Endothelial cell of umbilical vein (primary cell): ENCODE results near the gene CHGA. TPM values are rescaled to one million over a fixed set of nuclear protein-coding genes. Genes with fewer than 3 reads are reported as not detected.

Experiments used
- BruUV-seq: library from RNA; stranded (reverse); fragments of 400-500 nt; replicated peaks from 2 replicates; lab custom pipeline; 2021; lab: Mats Ljungman, UMichigan
- CTCF ChIA-PET: fragments of 300-600, 350-600 bp; sonication (Branson Sonifier 250); formaldehyde crosslinking; loops from one replicate; lab custom pipeline; 2021; ENCODE audit warnings: antibody characterized with exemption, inconsistent platforms; lab: Charles Lee
- POLR2A ChIA-PET: fragments of 300-600, 350-600 bp; sonication (Branson Sonifier 250); formaldehyde crosslinking; loops from one replicate; lab custom pipeline; 2021; ENCODE audit warnings: antibody characterized with exemption, inconsistent platforms; lab: Charles Lee
- DNase-seq: peaks from one replicate; pipeline ENCODE4 v3.0.0-alpha.2; 2011; ENCODE audit warnings: low read depth, low spot score
- FAIRE-seq: peaks from 2 replicates; lab custom pipeline; 2011; peaks lifted over from hg19 to GRCh38; lab: Jason Lieb, UNC
- H2AFZ ChIP-seq: 2 replicates; pipeline ENCODE4 v1.6.0; 2012; ENCODE audit warnings: low read depth, low read length, control low read depth, inconsistent platforms
- H3K27ac ChIP-seq: 2 replicates; pipeline ENCODE4 v1.5.1; 2011; ENCODE audit warnings: low read depth, mild to moderate bottlenecking, control low read depth, low read length, moderate library complexity; ENCODE audit not compliant: insufficient read depth
- H3K27me3 ChIP-seq, 2 experiments: 2 replicates each; pipeline versions ENCODE4 v1.6.0 to v1.6.1; 2011; ENCODE audit warnings: low read length in 2 of 2, mixed read lengths in 1 of 2; ENCODE audit not compliant: control insufficient read depth in 2 of 2, insufficient read depth in 2 of 2
- H3K36me3 ChIP-seq, 2 experiments: 2 replicates in 1 of 2; 3 replicates in 1 of 2; pipeline ENCODE4 v1.5.1; 2011; ENCODE audit warnings: low read length in 2 of 2, mild to moderate bottlenecking in 1 of 2, moderate library complexity in 1 of 2; ENCODE audit not compliant: control insufficient read depth in 2 of 2, insufficient read depth in 2 of 2; ENCODE audit errors: extremely low read depth in 1 of 2
- H3K4me1 ChIP-seq: 3 replicates; pipeline ENCODE4 v1.5.1; 2011; ENCODE audit warnings: mild to moderate bottlenecking, low read length; ENCODE audit not compliant: control insufficient read depth, insufficient read depth; ENCODE audit errors: extremely low read depth
- H3K4me2 ChIP-seq: 2 replicates; pipeline ENCODE4 v1.6.1; 2011; ENCODE audit warnings: low read length, control low read depth, mixed read lengths; ENCODE audit not compliant: insufficient read depth
- H3K4me3 ChIP-seq, 3 experiments: fragments of 200-600 bp in 1 of 3; sonication (generic), shearing (Covaris generic) in 1 of 3; replicated peaks in 1 of 3; 2 replicates each; pipeline ENCODE4 v1.5.1; 2011 to 2016; ENCODE audit warnings: control low read depth in 3 of 3, low read length in 3 of 3, mild to moderate bottlenecking in 2 of 3, inconsistent platforms in 1 of 3, low read depth in 1 of 3, moderate library complexity in 1 of 3; ENCODE audit not compliant: insufficient read depth in 1 of 3
- H3K79me2 ChIP-seq: 2 replicates; pipeline ENCODE4 v1.6.0; 2012; ENCODE audit warnings: low read length, inconsistent platforms; ENCODE audit not compliant: control insufficient read depth, insufficient read depth
- H3K9ac ChIP-seq: replicated peaks from 2 replicates; pipeline ENCODE3; 2011; ENCODE audit warnings: low read length, control low read depth; ENCODE audit not compliant: insufficient read depth; ENCODE audit errors: extremely low read depth
- H3K9me1 ChIP-seq: replicated peaks from 3 replicates; pipeline ENCODE4 v1.6.0; 2011; ENCODE audit warnings: mild to moderate bottlenecking, low read length; ENCODE audit not compliant: control insufficient read depth, insufficient read depth; ENCODE audit errors: extremely low read depth
- H3K9me3 ChIP-seq: replicated peaks from 2 replicates; pipeline ENCODE4 v1.5.1; 2012; ENCODE audit warnings: low read length, inconsistent platforms; ENCODE audit not compliant: control insufficient read depth, insufficient read depth
- H4K20me1 ChIP-seq: replicated peaks from 2 replicates; pipeline ENCODE3; 2011; ENCODE audit warnings: mild to moderate bottlenecking, low read length; ENCODE audit not compliant: control insufficient read depth, insufficient read depth; ENCODE audit errors: extremely low read depth
- EZH2 ChIP-seq: IDR thresholded peaks from 2 replicates; pipeline ENCODE4 v1.6.1; 2012; ENCODE audit warnings: borderline replicate concordance, low read depth, mild to moderate bottlenecking, moderate library complexity, low read length, inconsistent platforms; ENCODE audit not compliant: severe bottlenecking
- FOS ChIP-seq: IDR thresholded peaks from 2 replicates; pipeline ENCODE4 v1.6.1; 2011; ENCODE audit warnings: mild to moderate bottlenecking, low read length, moderate library complexity, borderline replicate concordance; ENCODE audit not compliant: insufficient read depth
- GATA2 ChIP-seq: IDR thresholded peaks from 2 replicates; pipeline ENCODE4 v1.7.0; 2011; ENCODE audit warnings: low read depth, mild to moderate bottlenecking, moderate library complexity, mixed read lengths, low read length; ENCODE audit not compliant: insufficient read length, insufficient read depth
- JUN ChIP-seq: IDR thresholded peaks from 2 replicates; pipeline ENCODE4 v1.6.1; 2011; ENCODE audit warnings: borderline replicate concordance, low read depth; ENCODE audit not compliant: insufficient read length, insufficient read depth
- MYC ChIP-seq: IDR thresholded peaks from one replicate; pipeline ENCODE4 v1.6.1; 2011; ENCODE audit warnings: mild to moderate bottlenecking, low read depth, low read length
- POLR2A ChIP-seq: IDR thresholded peaks from 2 replicates; pipeline ENCODE4 v1.6.1; 2012; ENCODE audit warnings: low read depth, mild to moderate bottlenecking, control low read depth, low read length
- POLR2AphosphoS5 ChIP-seq: IDR thresholded peaks from 2 replicates; pipeline ENCODE4 v1.6.1; 2012; ENCODE audit warnings: low read depth, mild to moderate bottlenecking, control low read depth, low read length, moderate library complexity; ENCODE audit not compliant: insufficient read depth
- dilution Hi-C: fragments of 300-500 bp; cut with MboI; formaldehyde crosslinking; loops from one replicate; pipeline ENCODE4 v1.15.0; 2019; ENCODE audit warnings: low sequenced_read_pairs; ENCODE audit not compliant: extremely low pct_ligation_motif_present
- intact Hi-C: fragments of 100-400 bp; cut with micrococcal nuclease; formaldehyde crosslinking; loops from one replicate; pipeline ENCODE4 v1.10.0; 2022
- polyA plus RNA-seq, 4 experiments: library from polyadenylated mRNA; depleted of rRNA in 3 of 4; stranded (reverse) in 3 of 4; unstranded in 1 of 4; fragments of >200 nt; gene quantifications; 2 replicates each; pipeline versions ENCODE4 v1.2.1 to v1.2.3, GENCODE V29; 2011 to 2012; ENCODE audit warnings: missing spikeins in 1 of 4
- total RNA-seq: library from RNA; stranded (reverse); gene quantifications from 2 replicates; pipeline ENCODE4 v1.2.3, GENCODE V29; 2021
- TF ChIP-seq, protein P1 (sequence below), 2 donors: IDR thresholded peaks; 1 replicate in 1 of 2; 2 replicates in 1 of 2; pipeline ENCODE4 v1.5.1; 2011; ENCODE audit warnings: low read length in 2 of 2, mild to moderate bottlenecking in 2 of 2, moderate library complexity in 2 of 2, control low read depth in 1 of 2, inconsistent platforms in 1 of 2, low read depth in 1 of 2; ENCODE audit not compliant: insufficient read depth in 1 of 2; ENCODE audit errors: extremely low read depth in 1 of 2
- TF ChIP-seq, protein P2 (sequence below): IDR thresholded peaks from 2 replicates; pipeline ENCODE4 v1.6.1; 2011; ENCODE audit not compliant: insufficient read depth, insufficient read length

Gene CHGA
- total and polyA plus RNA-seq, 2 donors (not counting 3 experiments of a cell fraction or from before 2014, with no cell fraction given): not detected

DNA sequence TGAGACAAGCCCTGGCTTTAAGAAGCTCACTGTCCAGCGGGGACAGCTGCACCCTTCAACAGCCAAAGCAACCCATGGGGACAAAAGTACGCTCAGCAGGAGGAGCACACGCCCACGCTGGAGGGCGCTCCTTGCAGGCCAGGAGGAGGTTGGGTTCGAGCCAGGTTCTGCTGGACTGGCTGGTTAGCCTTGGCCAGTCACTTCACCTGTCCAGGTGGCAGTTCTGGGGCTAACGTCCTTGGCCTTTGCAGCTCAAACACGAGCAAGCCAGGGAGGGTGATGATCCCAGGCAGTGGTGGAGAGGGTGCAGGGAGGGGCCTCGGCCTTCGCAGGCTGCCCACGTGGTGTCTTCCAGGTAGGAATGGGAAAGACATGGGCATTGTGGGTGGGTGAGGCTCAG, 13.1 kb downstream of the CHGA start:
- POLR2A ChIA-PET: no interaction called here

More for the DNA sequence above, 13.1 kb downstream of the CHGA start:
- Histone ChIP-seq H3K79me2 (no peaks in the 10 kb centered on the region), H3K4me3 (no peak overlapping the region), H3K27me3 (no peaks in the 10 kb centered on the region), H3K9me1 (no peaks in the 10 kb centered on the region), H3K36me3 (no peaks in the 10 kb centered on the region), H2AFZ (no peak overlapping the region), H3K4me2 (no peak overlapping the region), H3K27ac (no peak overlapping the region), H3K9me3 (no peaks in the 10 kb centered on the region), H3K9ac (no peak overlapping the region), H3K4me1 (no peaks in the 10 kb centered on the region), H4K20me1 (no peaks in the 10 kb centered on the region)
- intact Hi-C loops: no loop called here
- BruUV-seq: no TSS peak
- dilution Hi-C loops: no loop called here
- CTCF ChIA-PET: interaction anchor here (1.0 kb wide), 1 partner anchor 16 kb away, joined by 3 read pairs; no protein-coding TSS in a partner anchor
- FAIRE-seq (no peak), DNase-seq (no peak)
- TF ChIP-seq POLR2A: no peak
- TF ChIP-seq GATA2: no peak
- TF ChIP-seq FOS: no peak
- TF ChIP-seq, protein P1, sequence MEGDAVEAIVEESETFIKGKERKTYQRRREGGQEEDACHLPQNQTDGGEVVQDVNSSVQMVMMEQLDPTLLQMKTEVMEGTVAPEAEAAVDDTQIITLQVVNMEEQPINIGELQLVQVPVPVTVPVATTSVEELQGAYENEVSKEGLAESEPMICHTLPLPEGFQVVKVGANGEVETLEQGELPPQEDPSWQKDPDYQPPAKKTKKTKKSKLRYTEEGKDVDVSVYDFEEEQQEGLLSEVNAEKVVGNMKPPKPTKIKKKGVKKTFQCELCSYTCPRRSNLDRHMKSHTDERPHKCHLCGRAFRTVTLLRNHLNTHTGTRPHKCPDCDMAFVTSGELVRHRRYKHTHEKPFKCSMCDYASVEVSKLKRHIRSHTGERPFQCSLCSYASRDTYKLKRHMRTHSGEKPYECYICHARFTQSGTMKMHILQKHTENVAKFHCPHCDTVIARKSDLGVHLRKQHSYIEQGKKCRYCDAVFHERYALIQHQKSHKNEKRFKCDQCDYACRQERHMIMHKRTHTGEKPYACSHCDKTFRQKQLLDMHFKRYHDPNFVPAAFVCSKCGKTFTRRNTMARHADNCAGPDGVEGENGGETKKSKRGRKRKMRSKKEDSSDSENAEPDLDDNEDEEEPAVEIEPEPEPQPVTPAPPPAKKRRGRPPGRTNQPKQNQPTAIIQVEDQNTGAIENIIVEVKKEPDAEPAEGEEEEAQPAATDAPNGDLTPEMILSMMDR (IDR thresholded peaks at IDR 0.05; ENCODE audit: extremely low read depth in 1 of 2, insufficient read depth in 1 of 2, low read depth in 1 of 2, low read length in 2 of 2): no peak
- no peak for TF ChIP-seq POLR2AphosphoS5
- TF ChIP-seq, protein P2, sequence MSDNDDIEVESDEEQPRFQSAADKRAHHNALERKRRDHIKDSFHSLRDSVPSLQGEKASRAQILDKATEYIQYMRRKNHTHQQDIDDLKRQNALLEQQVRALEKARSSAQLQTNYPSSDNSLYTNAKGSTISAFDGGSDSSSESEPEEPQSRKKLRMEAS: no peak
- TF ChIP-seq JUN: no peak
- TF ChIP-seq EZH2: no peak
- TF ChIP-seq MYC: no peak
